Measurements from ENCODE around the gene RAP1GAP. TPM values are rescaled to one million over a fixed set of nuclear protein-coding genes. Genes with fewer than 3 reads are reported as not detected.

RAP1GAP gene
- polyA plus RNA-seq, 1 donor from 2014 or later: 9.8 TPM

- H3F3A ChIP-seq (ENCODE audit: insufficient read depth, low read length, poor library complexity, severe bottlenecking): no peaks in the 10 kb centered on the region
- no peak overlapping the region for H3K27ac ChIP-seq (ENCODE audit: low read length)
- H3K4me2 ChIP-seq (ENCODE audit: low read length): no peak overlapping the region
- TF ChIP-seq POLR2AphosphoS5 (IDR thresholded peaks at IDR 0.05) (no peak), SMC3 (conservative IDR thresholded peaks at IDR 0.05; ENCODE audit: poor library complexity) (no peak), REST (IDR thresholded peaks at IDR 0.05; ENCODE audit: borderline replicate concordance) (no peak), RAD21 (conservative IDR thresholded peaks at IDR 0.05) (no peak), EZH2 (IDR thresholded peaks at IDR 0.05; ENCODE audit: borderline replicate concordance, insufficient read depth, low read length, poor library complexity, severe bottlenecking) (no peak)
- TF ChIP-seq, protein P1, sequence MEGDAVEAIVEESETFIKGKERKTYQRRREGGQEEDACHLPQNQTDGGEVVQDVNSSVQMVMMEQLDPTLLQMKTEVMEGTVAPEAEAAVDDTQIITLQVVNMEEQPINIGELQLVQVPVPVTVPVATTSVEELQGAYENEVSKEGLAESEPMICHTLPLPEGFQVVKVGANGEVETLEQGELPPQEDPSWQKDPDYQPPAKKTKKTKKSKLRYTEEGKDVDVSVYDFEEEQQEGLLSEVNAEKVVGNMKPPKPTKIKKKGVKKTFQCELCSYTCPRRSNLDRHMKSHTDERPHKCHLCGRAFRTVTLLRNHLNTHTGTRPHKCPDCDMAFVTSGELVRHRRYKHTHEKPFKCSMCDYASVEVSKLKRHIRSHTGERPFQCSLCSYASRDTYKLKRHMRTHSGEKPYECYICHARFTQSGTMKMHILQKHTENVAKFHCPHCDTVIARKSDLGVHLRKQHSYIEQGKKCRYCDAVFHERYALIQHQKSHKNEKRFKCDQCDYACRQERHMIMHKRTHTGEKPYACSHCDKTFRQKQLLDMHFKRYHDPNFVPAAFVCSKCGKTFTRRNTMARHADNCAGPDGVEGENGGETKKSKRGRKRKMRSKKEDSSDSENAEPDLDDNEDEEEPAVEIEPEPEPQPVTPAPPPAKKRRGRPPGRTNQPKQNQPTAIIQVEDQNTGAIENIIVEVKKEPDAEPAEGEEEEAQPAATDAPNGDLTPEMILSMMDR (IDR thresholded peaks at IDR 0.05; ENCODE audit: poor library complexity, severe bottlenecking): no peak
- H3K4me3 ChIP-seq (ENCODE audit: low read length): no peak overlapping the region
- no peak overlapping the region for H2AFZ ChIP-seq (ENCODE audit: low read depth, low read length)
- no peaks in the 10 kb centered on the region for H4K20me1 ChIP-seq (ENCODE audit: insufficient read depth)
- no peaks in the 10 kb centered on the region for H3K79me2 ChIP-seq (replicated peaks; ENCODE audit: insufficient read depth, low read length)
- no peaks in the 10 kb centered on the region for H3K9me2 ChIP-seq (ENCODE audit: insufficient read depth, low read length)
- H3K27me3 ChIP-seq (ENCODE audit: insufficient read depth, low read depth, low read length): no peaks in the 10 kb centered on the region
- H3K36me3 ChIP-seq (ENCODE audit: insufficient read depth, low read length): no peaks in the 10 kb centered on the region
- H3K9me3 ChIP-seq (ENCODE audit: low read length): no peaks in the 10 kb centered on the region
- no peak overlapping the region for H3K9ac ChIP-seq (ENCODE audit: low read length)
Observed at GRCh38 chr1:21628798-21629393, 40.3 kb downstream of the RAP1GAP start.

DNA sequence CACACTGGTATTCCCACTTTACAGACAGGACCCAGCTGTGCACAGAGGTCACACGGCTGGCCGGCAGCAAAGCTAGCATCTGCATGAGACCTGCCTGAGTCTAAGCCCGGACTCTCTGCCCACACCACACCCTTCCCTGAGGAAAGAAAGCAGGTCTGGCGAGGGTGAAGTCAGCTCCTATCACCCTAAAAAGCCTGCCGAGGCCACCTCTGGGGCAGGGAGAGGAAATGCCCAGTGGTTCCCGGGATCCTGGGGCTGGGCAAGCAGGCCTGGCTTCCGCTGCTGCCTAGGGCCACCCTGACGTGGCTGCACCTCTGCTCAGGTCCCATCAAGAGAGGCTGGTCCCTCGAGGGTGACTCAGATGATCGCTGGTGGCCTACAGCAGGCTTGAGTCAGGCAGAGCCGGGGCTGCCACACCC is 42.2 kb downstream of the RAP1GAP start:
- H4K20me1 ChIP-seq (ENCODE audit: insufficient read depth): no peaks in the 10 kb centered on the region
- H2AFZ ChIP-seq (ENCODE audit: low read depth, low read length): no peak overlapping the region
- H3K4me3 ChIP-seq (ENCODE audit: low read length): no peak overlapping the region
- peaks cover 9% of the 10 kb centered on the region for H3K27me3 ChIP-seq (ENCODE audit: insufficient read depth, low read depth, low read length)
- H3K4me2 ChIP-seq (ENCODE audit: low read length): no peak overlapping the region
- H3F3A ChIP-seq (ENCODE audit: insufficient read depth, low read length, poor library complexity, severe bottlenecking): no peaks in the 10 kb centered on the region
- H3K36me3 ChIP-seq (ENCODE audit: insufficient read depth, low read length): no peaks in the 10 kb centered on the region
- TF ChIP-seq POLR2AphosphoS5 (IDR thresholded peaks at IDR 0.05): no peak
- TF ChIP-seq TAF1 (IDR thresholded peaks at IDR 0.05; ENCODE audit: low read depth): no peak
- TF ChIP-seq, protein P1 (IDR thresholded peaks at IDR 0.05; ENCODE audit: poor library complexity, severe bottlenecking): no peak
- TF ChIP-seq SMC3 (conservative IDR thresholded peaks at IDR 0.05; ENCODE audit: poor library complexity): no peak
- TF ChIP-seq EP300 (conservative IDR thresholded peaks at IDR 0.05; ENCODE audit: poor library complexity, severe bottlenecking): no peak
- no peak for TF ChIP-seq RAD21 (conservative IDR thresholded peaks at IDR 0.05)
- TF ChIP-seq MXI1 (conservative IDR thresholded peaks at IDR 0.05; ENCODE audit: poor library complexity, severe bottlenecking): no peak
- no peak for TF ChIP-seq REST (IDR thresholded peaks at IDR 0.05; ENCODE audit: borderline replicate concordance)
- TF ChIP-seq EZH2 (IDR thresholded peaks at IDR 0.05; ENCODE audit: borderline replicate concordance, insufficient read depth, low read length, poor library complexity, severe bottlenecking): no peak
- no peak overlapping the region for H3K9ac ChIP-seq (ENCODE audit: low read length)
- no peak overlapping the region for H3K27ac ChIP-seq (ENCODE audit: low read length)
- H3K9me3 ChIP-seq (ENCODE audit: low read length): no peaks in the 10 kb centered on the region
- H3K79me2 ChIP-seq (replicated peaks; ENCODE audit: insufficient read depth, low read length): no peaks in the 10 kb centered on the region
- no peaks in the 10 kb centered on the region for H3K9me2 ChIP-seq (ENCODE audit: insufficient read depth, low read length)

Measured in neural cell (in vitro differentiated cells).